ENCODE data around the gene FIGLA.

DNA sequence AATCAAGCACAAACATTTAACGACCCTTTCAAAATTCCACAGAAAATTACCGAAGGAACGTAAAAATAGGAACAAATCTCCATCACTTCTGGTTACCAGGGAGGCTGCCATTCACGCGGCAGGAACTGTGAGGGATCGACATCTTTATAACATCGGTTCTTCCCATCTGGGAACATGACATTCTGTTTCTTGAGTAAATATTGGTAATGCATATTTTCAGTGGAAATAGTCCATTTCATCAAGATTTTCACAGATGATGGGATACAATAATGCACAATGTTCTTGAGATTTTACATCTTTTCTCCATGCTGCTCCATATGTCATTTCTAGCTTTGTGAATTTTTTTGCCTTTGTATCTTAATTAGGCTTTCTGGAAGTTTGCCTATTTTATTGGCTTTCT is 32.5 kb downstream of the FIGLA start:
- TF ChIP-seq POLR2A (IDR thresholded peaks at IDR 0.05; ENCODE audit: control extremely low read depth in 1 of 2, low read depth in 2 of 2, low read length in 2 of 2) (no peak), NANOG (IDR thresholded peaks at IDR 0.05; ENCODE audit: insufficient read depth, low read depth, low read length, poor library complexity, severe bottlenecking) (no peak), TAF1 (IDR thresholded peaks at IDR 0.05; ENCODE audit: low read depth, low read length) (no peak), POLR2AphosphoS5 (IDR thresholded peaks at IDR 0.05; ENCODE audit: low read depth, low read length) (no peak)
- TF ChIP-seq, protein P1, sequence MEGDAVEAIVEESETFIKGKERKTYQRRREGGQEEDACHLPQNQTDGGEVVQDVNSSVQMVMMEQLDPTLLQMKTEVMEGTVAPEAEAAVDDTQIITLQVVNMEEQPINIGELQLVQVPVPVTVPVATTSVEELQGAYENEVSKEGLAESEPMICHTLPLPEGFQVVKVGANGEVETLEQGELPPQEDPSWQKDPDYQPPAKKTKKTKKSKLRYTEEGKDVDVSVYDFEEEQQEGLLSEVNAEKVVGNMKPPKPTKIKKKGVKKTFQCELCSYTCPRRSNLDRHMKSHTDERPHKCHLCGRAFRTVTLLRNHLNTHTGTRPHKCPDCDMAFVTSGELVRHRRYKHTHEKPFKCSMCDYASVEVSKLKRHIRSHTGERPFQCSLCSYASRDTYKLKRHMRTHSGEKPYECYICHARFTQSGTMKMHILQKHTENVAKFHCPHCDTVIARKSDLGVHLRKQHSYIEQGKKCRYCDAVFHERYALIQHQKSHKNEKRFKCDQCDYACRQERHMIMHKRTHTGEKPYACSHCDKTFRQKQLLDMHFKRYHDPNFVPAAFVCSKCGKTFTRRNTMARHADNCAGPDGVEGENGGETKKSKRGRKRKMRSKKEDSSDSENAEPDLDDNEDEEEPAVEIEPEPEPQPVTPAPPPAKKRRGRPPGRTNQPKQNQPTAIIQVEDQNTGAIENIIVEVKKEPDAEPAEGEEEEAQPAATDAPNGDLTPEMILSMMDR (IDR thresholded peaks at IDR 0.05; ENCODE audit: control extremely low read depth in 1 of 3, insufficient read depth in 1 of 3, low read depth in 1 of 3, low read length in 3 of 3) = no peak
